Measurements from ENCODE around the gene LRRC49.

The LRRC49 gene

DNA sequence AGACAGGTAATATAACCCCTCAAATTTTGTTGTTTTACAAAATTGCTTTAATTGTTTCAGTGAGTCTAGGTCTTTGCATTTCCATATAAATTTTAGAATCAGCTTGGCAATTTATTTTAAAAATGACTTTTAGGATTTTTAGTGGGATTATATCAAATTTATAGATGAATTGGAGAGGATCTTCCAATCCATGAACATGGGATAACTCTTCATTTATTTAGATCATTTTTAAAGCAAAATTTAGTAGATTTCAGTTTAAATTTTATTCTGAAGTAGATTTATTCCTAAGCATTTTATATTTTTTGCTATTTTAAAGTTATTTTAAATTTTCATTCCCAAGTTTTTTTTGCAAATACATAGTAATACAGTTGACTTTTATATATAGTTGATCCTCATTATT, 164.5 kb downstream of the LRRC49 start:
- no peak for DNase-seq

DNA sequence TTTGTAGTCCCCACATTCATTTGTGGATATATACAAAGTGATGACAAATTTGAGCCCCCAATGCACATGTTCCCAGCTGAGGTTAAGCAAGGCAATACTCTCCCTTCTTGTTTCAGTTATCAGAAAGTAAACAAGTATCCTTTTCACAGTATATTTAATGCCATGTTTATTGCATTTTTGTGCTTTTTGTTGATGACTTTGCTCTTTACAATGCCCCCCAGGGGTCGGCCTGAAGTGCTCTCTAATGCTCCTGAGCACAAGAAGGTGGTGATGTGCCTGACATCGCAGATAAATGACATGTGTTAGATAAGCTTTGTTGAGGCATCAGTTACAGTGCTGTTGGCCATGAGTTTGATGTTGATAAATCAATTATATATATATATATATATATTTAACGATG, 165.0 kb downstream of the LRRC49 start:
- no peak for DNase-seq

DNA sequence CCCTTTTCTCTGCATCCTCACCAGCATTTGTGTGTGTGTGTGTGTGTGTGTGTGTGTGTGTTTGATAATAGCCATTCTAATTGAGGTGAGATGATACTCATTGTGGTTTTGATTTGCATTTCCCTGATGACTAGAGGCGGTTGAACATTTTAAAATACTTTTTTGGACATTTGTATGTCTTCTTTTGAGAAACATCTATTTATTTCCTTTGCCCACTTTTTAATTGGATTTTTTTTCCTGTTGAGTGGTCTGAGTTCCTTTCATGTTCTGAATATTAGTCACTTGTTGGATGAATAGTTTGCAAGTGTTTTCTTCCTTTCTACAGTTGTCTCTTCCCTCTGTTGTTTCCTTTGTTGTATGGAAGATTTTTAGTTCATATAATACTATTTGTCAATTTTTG, 168.4 kb downstream of the LRRC49 start:
- no peak for DNase-seq

DNA sequence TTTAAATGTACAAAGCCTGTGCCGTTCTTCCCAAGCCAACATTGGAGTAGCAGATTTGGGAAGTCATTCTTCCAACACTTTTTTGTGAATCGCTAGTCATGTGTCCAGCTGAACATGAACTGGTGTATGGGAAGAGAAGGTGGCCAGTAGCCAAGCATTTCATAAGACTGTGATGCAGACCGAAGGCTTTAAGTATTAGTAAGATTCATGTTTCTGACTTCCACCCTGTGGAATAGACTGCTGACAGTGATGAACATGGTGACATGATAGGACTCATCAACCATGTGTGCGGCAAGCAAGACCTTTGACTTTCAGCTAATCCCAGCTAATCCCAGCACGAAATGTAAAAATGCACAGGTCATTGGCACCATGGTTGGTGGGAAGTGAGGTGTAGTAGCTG, 174.4 kb downstream of the LRRC49 start:
- no peak for DNase-seq

DNA sequence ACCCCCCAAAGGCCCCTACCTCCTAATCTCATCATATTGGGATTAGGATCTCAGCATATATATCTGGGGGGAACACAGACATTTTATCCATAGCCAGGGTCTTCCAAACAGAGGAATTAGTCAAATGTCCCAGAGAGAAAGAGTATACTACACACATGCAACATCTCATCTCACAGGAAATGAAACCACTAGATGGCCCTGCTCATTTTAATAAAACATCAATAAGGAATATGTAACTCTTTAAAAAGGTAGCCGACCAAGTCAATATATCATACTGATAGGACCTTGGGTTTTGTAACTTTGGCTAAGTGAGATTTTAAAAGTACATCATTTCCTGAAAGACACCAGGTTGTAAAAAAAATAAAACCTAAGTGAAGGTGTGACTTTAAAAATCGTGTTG, 177.1 kb downstream of the LRRC49 start:
- DNase-seq: no peak

DNA sequence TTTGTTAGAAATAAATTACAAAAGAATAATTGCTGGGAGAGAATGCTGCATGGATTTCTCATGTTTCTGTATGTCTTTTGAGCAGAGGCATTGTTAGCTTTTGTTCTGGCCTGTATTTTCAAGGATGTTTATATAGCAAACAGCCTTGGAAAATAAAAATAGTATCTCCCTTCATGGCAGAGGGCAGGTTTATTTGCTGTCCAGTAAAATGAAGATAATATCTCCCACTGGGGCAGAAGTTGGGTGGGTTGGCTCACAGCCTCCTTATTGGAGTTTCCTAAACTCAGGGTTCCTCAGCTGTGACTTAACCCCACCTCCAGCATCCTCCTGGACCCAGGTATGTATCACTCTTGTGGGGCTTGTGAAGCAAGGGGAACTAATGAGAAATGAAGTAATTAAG, 178.9 kb downstream of the LRRC49 start:
- no peak for DNase-seq

DNA sequence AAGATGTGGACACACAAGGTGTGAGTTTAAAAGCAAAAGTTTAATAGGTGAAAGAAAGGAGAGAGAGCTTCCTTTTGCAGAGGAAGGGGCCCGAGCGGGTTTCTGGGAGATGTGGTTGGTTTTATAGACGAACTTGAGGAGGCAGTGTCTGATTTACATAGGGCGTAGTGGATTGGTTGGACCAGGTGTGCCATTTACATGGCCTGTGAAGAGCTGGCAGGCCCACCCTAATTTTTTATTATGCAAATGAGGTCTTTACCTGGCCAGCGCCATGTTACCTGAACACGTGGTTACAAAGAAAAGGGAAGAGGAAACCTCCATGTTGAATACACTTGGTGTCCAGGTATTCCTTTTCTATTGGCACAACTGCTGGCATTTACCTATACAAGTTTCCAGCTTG, 179.8 kb downstream of the LRRC49 start:
- no peak for DNase-seq

DNA sequence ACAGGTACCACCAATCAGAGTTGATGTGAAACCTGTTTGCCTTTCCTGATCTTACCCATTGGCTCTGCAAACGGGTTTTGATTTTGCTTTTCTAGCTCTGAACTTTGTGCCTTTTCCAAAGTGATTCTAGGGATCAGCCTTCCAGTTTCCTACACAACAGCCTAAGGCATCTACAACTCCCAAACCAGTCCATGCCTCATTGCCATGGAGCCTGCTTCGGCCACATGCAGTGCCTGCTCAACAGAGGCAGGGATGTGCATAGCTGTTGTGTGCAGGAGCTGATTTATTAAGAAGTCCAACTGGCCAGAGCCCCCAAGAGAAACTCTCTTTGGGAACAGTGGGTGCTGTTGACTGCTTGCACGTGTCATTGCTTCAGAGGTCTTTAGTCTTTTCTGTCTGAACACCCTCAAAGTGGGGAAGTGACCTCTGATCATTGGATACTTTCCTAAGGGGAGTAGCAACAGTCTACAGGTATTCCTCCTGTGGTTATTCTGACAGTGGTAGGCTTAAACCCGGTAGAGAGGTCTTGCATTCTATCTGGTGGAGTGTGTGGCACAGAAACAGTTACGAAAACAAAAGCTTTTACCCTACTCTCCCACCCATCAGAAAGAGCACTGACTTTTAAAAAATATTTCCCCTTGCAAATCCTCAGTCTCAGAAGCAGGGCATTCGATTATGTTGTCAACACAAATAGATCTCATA, 186.0 kb downstream of the LRRC49 start:
- DNase-seq: no peak

DNA sequence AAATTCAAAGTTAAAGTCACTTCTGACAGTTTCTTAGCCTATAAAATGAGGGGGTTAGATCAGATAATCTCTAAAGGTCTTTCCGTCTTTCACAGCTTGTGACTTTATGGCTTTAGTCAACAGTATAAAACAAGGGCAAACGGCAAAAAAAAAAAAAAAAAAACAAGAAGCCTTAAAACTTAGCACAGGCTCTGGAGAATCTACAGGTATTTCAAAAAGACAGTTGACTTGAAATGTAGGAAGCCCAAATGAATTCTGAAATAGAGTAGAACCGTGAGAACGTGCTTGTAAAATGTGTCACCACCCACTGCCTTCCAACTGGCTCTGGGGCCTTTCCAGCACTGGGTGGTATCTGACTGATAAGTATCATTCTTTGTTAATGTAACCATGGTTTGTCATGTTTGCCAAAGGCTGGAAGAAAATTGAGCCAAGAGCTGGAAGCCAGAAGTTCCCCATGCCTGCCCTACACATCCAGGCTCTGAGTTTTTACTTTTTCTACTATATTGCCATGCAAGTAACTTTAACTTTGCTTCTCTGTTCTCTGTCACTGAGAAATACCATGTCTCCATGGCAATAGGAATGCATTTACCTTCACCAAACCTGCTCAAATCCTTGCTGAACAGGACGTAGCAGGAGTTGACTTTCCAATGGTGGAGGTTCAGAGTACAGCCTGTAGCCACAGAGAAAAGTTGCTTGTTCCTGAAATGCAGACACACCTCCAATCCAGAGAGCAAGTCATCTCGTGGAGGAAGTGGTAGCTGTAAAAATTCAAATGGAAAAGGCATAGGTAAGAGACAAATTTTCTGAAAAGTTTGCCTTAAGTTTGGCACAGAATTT, 186.8 kb downstream of the LRRC49 start:
- DNase-seq: no peak

DNA sequence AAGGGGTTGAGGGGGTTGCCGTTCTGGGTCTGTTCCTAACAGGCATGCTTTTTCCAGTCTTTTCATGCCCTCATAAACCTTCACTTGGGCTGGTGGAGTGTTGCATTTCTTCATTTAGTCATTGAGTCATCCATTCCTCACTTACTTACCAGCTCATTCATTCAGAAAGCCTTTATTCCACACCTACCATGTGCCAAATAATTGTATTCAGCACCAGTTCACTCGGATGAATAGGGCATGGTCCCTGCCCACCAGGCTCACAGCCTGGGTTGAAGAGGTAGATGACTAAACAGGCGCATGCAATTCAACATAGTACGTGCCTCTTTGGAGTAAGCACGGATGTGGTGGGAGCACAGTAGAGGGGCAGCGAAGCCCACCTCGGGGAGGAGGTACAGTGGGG, 187.5 kb downstream of the LRRC49 start:
- no peak for DNase-seq

DNA sequence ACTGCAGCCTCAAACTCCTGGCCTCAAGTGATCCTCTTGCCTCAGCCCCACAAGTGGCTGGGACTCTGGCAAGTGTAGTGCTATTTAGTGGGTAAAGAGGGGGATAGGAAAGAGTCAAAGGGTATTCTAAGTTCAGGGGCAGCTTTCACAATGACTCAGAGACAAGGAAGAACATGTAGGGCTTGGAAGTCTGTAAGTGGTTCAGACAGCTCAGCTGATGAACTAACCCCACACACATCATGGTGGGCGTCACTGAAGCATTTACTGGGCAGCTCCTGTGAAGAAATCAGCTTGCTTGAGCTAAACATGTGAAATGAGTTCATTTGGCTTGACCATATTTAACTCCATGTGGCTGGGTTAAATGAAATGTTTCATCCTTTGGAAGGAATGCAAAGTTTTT, 188.1 kb downstream of the LRRC49 start:
- no peak for DNase-seq

DNA sequence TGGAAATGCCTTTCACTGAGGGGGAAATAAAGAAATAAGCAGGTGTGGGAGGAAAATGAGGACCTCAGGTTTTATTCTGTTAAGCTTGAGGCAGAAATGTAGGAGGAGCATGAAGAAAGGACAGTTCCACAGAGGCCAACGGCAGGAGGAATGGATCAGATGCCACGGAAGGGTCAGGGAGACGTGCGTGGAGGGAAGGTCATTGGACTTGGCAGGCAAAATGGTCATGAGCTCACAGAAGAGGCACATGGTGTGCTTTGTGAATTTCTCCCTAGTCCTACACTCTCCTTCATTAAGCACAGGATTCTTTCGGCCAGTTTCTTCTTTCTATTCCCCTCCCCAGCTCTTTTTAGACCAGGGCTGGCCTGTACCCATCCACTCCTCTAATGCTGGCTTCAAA, 190.2 kb downstream of the LRRC49 start:
- DNase-seq: no peak

DNA sequence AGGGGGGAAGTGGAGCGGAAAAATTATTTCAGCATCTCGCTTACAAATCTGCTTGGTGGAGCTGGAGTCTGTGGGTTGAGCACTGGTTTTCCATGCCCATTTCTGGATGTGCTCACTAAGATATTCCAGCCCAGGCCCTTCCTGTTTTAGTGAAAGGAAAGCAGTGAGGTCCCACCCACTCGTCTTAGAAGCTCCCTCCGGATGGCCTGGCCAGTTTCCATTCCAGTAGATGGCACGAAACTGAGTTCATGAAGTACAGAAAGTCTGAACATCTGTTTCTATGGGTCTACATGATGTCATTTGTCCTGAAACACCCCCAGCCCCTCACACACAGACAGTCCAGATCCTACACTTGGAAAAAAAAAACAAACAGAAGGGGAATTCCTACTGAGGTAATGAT, 190.7 kb downstream of the LRRC49 start:
- DNase-seq: no peak

DNA sequence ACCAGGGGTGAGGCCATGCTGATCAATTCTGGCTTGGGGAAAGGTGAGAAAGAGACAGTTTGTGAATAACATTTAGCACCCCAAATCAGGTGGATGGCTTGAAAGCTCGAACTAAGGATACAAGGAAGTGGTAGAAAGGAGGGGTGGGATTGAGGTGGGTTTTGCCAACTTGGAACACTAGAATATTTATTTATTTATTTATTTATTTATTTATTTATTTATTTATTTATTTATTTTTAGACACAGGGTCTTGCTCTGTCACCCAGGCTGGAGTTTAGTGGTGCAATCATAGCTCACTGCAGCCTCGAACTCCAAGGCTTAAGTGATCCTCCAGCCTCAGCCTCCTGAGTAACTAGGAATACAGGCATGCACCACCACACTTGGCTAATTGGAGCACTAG, 191.6 kb downstream of the LRRC49 start:
- DNase-seq: no peak

DNA sequence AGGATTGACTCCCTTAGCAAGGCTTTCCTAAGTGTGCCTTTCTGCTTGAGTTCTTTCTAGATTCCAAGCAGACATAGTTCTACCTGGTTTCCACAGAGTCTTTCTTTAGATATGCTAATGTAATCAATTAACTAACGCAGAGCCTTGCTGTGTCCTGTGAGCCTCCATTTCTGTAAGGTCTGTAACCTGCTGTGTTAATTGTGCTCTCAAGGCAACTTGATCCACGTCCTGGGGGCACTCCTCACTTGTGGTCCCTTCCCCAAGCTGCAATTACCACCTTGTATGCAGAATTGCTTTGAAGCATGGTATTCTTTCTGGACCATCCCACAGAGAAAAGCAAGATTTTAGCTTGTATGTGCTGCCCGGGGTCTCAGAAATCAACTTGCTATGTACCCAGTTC, 193.2 kb downstream of the LRRC49 start:
- no peak for DNase-seq

DNA sequence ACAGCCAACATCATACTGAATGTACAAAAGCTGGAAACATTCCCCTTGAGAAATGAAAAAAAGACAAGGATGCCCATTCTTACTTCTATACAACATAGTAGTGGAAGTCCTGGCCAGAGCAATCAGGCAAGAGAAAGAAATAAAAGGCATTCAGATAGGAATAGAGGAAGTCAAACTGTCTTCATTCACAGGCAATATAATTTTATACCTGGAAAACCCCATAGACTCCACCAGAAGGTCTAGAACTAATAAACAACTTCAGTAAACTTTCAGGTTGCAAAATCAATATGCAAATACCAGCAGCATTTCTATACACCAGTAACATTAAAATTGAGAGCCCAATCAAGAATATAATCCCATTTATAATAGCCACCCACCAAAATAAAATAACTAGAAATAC, 195.5 kb downstream of the LRRC49 start:
- DNase-seq: no peak

DNA sequence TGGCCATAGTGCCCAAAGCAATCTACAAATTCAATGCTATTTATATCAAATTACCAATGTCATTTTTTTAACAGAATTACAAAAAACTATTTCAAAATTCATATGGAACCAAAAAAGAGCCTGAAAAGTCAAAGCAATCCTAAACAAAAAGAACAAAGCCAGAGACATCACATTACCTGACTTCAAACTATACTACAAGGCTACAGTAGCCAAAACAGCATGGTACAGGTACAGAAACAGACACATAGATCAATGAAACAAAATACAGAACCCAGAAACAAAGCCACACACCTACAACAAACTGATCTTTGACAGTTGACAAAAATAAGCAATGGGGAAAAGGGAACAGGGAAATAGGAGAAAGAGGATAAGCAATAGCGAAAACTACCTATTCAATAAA, 196.1 kb downstream of the LRRC49 start:
- no peak for DNase-seq

DNA sequence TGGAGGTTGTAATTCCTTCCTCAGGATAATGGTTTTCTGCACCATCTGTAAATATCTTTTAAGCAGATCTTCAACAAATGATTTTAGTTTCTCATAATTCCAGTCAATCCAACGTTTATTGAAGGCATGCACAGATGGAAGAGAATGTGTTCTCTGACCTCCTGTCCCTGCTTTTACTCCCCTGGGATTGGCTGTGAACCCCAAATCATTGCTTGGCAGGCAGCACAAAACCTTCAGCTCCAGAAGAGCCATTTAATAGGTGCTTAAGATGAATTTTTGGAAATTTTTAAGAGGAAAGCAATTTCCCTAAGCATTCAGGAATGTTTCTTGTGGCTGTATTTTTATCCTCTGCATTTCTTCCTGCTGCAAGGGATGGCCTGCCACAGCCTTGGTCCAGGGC, 197.2 kb downstream of the LRRC49 start:
- DNase-seq: no peak

DNA sequence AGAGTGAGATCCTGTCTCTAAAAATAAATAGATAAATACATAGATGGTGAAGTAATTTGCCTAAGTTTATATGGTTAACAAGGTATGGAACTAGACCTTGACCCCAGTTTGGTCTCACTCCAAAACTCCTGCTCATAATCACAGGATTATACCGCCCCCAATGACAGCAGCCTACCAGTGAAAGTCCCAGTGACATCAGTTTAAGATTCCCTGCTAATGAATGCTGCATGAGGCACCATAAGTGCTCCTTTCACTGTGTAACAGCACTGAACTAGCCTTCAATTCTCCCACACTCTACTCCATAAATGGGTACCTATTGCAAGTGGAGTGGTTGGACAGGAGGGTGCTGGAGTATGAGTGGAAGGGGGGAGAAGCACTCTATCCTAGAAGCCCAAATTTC, 199.0 kb downstream of the LRRC49 start:
- DNase-seq: no peak

DNA sequence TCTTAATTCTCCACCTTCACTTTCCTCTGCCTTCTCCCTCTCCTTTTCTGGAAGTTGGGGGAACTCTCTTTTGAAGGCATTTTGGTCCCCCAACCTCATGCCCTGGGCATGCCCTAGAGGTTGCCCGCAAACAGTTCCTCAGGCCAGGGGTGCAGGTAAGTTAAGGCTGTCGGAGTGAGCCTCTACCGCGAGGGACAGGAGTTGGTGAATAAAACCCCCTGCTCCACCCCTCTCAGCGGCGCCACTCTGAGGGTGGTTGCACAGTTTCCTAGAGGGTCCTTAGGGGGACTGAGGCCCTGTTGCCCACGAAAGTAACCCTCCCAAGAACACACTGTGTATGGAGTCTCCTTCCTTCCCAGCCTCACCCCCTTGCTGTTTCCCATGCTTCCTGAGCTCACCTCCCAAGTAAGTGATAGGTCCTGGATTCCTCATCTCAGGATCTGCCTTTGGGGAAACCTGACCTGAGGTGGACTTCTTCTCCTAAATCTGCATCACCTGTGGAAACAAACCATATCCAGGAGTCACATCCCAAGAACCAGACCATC, 199.5 kb downstream of the LRRC49 start:
- no peak for DNase-seq

DNA sequence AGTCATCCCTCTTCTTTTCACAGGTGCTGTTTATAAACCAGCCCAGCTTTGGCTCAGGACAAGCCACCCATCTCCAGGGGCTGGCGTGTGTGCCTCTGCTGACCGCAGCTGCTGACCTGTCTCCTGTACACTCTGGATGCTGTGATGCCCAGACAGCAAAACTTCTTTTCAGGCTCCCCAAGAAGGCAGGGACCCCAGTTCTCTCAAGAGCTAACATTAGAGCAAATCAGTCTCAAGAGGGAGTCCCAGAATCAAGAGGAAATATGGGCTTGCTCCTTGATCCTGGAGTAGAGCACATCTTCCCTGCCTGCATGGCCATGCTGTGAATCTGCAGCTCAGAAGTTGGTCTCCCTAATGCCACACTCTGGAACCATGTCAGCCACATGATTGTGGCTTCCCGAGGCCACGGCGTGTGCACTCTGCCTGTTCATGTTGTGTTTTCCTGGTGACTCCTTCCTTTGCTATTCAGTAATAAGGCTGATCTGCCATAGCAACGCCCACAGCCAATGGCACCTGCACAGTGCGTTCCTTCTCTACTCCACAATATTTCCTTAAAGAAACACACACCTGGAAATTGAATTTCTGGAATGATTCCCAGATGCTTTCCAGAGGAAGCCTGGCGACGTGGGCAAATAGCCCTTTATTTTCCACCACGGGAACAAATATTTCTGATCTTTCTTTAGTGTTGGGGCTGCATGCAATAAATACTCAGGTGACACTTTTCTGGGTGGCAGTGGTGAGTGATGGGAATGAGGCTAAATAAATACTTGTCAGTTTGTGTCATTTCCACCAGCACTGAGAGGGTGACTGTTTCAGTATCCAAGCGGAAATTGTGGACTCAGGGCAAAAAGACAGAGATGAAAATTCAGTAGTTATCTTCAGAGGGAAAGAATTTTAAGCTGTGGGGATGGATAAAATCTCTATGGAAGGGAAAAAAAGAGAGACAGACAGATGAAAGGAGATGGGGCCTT, 200.7 kb downstream of the LRRC49 start:
- no peak for DNase-seq

DNA sequence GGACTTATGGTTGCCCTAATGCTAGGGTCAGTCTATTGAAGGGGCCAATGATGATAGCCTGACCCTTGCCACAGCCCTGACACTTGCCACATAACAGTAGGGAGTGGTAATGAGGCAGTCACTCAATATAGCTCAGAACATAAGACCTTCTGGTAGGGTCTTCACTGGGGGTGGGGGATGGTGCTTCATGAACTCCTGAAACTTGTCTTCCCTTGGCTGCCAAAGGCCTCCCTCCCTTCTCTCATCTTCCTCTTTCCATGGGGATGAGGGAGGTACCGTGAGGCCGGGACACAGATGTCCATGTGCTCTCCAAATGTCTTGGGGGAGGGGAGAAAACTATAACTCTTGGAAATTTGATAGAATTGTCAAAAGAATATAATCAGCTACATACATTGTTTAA, 201.5 kb downstream of the LRRC49 start:
- DNase-seq: no peak

DNA sequence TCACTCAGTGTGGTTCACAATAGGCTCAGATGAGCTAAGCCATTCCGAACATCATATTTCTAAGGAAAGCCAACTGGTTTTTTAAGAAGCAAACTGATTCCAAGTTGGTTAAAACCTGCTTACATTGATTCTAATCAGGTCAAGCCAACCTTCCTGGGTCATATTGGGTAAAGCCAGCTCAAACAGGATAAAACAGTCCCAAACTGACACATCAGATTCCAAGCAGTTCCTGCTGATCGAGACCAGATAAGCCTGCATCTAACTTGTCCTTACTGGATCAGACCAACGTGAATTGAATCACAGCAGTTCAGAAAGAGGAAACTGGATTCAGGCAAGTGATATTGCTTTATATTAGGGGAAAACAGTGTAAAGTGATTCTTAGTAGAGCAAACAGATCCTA, 204.1 kb downstream of the LRRC49 start:
- no peak for DNase-seq
